Activated CD8-positive, alpha-beta memory T cell treated with anti-CD3 and anti-CD28 coated beads, Interleukin-2, amount 50 U/mL, for 4 hours (primary cell): ENCODE results near the gene PLEKHF1.
A peak's percentile ranks its signal among the peaks of the same experiment; 100 is the strongest.

Experiments
- DNase-seq: peaks from one replicate; pipeline ENCODE4 v3.0.0-alpha.2; 2020

PLEKHF1 gene

DNA sequence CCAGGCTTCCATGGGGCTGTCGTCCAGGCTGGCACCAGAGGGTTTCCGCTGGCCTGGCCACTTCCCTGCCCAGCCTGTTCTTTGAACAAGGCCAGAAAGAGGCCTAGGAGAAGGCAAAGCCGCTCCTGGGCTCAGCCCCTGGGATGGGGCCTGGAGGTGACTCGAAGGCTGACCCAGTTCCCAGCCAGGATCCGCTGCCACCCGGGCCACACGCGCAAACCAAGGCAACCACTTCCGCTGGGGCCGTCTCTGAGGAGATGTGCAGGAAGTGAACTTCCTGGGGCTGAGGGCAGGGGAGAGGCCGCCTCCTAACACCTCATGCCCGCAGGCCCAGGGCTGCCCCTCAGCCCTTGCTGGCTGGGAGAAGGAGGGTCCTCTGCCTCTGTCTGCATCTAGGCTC, 15.2 kb downstream of the PLEKHF1 start:
- DNase-seq: peak; percentile 70

DNA sequence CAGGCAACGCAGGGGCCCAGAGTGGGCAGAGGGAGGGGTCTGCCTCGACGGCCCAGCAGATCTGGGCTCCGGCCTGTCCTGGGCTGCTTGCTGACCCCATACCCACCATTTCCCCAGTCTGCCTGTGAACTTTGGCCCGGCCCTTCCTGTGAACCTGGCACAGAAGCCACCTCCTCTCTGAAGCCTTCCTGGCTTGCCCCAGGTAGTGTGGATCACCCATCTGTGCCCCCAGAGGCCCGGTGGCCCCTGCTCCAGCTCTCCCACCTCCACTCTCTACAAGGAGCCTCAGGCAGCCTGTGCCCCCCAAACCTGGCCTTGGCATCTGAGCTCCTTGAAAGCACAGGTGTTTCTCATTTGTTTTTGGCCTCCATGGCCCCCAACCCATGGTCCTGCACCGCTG, 15.7 kb downstream of the PLEKHF1 start:
- no peak for DNase-seq

GRCh38 chr19:29681422-29682235, 16.4 kb downstream of the PLEKHF1 start:
- DNase-seq: no peak

DNA sequence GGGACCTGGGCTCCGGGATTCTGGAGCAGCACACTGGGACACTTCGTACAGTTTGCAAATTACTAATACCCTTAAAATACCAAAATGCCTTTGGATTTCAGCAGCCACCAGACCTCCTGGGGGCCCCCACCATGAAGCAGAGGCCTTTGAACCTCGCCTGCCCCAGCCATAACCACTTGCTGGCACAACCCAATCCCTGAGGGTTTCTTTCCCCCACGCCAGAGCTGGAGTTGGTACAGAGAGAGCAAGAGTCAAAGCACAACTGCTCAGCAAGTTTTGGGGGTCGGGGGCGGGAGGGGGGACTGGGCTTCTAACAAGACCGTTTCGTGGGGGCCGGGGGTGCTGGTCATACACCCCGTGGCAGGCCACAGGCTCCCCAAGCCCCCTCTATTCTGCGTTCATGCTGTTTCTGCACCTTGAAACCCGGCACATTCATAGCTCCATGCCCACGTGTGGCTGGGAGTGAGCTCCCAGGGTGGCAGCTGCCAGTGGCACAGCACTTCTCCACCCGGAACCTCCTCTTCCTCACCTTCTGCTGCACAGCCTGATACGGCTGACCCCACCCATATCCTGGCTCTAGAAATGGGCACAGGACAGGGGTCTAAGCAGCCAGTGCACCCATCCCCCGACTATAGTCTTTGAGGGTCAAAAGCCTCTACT, 17.1 kb downstream of the PLEKHF1 start:
- no peak for DNase-seq

DNA sequence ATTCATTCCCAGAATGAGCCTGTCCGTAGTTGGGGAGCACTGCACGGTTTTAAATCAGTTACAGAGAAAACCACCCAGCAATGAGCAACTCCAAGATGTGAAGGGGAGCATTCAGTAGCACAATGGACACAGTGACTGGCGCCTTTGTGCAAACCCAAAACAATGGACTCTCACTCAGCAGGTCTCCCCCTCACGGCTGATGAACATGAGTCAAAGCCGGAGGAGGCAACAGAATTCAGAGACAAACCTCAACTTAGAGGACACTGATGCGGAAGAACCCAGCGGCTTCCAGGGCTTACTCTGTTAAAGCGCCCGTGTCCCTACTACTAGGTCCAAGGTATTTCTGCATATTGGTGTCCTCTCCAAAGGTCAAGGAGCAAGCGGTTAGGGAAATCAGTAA, 17.7 kb downstream of the PLEKHF1 start:
- no peak for DNase-seq

DNA sequence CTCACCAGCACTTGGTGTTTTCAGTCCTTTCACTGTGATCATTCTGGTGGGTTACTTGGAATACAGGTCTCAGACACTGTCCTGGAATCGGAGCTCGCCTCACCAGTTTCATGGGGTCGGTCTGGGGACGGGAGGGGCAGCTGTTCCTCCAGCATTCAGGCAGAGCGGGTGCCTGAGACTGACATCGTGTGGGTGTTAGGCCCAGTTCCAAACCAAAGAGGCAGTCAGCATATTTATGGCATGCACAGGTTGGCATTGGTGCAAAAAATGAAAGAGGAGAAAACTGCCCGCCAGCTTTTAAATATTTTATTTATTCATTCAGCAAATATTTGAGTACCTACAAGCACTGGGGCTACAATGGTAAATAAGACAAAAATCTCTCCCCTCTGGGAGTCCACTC, 20.1 kb downstream of the PLEKHF1 start:
- no peak for DNase-seq

GRCh38 chr19:29686285-29686805, 21.1 kb downstream of the PLEKHF1 start:
- no peak for DNase-seq

- no peak for DNase-seq
These were observed 22.1 kb downstream of the PLEKHF1 start for GRCh38 chr19:29687244-29687896.

DNA sequence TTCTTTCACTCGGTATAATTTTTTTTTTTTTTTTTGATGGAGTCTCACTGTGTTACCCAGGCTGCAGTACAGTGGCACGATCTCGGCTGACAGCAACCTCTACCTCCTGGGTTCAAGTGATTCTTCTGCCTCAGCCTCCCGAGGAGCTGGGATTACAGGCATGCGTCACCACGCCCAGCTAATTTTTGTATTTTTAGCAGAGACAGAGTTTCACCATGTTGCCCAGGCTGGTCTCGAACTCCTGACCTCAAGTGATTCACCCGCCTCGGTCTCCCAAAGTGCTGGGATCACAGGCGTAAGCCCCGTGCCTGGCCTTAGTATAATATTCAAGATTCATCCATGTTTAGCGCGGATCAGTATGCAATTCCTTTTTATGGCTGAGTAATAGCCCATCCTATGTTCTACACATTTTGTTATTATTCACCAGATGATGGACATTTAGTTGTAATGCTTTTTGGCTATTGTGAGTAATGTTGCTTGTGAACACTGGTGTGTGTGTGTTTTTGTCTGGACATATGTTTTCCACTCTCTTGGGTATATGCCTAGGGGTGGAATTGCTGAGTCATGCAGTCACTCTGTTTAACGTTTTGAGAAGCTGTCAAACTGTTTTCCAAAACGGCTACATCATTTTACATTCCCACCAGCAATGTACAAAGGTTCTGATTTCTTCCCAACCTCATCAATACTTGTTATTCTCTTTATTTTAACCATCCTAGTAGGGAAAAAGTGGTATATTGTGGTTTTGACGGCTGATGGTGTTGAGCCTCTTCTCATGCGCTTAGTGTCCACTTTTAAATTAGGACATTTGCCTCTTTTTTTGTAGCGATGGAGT, 22.9 kb downstream of the PLEKHF1 start:
- DNase-seq: no peak

DNA sequence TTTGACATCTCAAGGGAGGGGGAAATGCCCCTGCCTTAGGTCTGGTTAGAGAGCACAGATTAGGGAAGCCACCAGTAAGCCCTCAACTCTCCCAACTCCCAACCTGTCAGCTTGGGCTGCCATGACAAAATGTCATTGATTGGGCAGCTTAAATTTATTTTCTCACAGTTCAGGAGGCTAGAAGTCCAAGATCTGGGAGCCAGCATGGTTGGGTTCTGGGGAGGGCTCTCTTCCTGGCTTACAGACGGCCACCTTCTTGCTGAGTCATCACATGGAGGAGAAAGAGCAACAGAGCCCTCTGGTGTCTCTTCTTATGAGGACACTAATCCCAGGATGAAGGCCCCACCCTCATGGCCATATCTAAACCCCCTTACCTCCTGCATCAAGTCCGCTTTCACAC, 25.6 kb downstream of the PLEKHF1 start:
- DNase-seq: peak; percentile 53

GRCh38 chr19:29694161-29694560, 28.9 kb downstream of the PLEKHF1 start:
- no peak for DNase-seq

DNA sequence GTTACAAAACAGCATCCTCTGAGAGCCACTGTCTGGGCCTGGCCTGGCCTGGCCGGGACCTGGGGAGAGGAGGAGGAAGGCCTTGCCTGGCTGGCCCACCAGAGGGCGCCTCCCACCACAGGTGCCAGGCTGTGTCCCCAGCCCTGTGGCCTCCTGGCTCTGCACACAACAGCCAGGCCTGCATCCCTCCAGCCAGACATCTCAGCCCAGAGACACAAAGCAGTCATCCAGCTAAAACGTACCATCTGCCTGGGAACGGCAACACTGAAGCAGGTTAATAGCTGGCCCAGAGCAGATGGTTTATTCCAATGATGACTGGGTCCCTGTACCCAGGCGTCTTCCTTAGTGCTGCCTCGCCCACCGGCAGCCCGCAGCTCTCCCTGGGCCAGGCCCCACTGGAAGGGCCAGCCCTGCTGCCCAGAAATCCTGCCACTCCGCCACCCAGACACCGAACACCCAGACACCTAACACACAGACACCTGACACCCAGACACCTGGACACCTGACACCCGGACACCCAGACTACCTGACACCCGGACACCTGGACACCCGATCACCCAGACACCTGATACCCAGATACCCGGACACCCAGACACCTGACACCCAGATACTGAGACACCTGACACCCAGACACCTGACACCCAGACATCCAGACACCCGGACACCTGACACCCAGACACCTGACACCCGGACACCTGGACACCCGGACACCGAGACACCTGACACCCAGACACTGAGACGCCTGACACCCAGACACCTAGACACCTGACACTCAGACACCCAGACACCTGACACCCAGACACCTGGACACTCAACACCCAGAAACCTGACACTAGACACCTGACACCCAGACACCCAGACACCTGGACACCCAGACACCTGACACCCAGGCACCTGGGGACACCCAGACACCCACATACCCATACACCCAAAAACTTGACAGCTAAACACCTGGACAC, 29.7 kb downstream of the PLEKHF1 start:
- peak; percentile 85 for DNase-seq

DNA sequence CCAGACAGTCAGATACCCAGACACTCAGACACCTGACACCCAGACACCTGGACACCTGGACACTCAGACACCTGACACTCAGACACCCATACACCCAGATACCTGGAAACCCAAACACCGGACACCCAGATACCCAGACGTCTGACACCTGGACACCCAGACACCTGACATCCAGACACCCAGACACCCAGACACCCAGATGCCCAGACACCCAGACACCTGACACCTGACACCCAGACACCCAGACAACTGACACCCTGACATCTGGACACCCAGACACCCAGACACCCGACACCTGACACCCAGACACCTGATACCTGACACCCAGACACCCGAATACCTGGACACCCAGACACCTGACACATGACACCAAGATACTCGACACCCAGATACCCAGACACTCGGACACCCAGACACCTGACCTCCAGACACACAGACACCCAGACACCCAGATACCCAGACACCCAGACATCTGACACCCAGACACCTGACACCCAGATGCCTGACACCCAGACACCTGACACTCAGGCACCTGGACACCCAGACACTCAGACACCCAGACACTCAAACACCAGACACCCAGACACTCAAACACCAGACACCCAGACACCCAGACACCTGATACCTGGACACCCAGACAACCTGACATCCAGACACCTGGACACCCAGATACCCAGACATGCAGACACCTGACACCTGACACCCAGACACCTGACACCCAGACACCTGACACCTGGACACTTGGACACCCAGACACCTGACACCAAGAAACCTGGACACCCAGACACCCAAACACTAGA, 30.7 kb downstream of the PLEKHF1 start:
- no peak for DNase-seq

- DNase-seq: no peak
These were observed 31.2 kb downstream of the PLEKHF1 start for GRCh38 chr19:29696565-29696846.

DNA sequence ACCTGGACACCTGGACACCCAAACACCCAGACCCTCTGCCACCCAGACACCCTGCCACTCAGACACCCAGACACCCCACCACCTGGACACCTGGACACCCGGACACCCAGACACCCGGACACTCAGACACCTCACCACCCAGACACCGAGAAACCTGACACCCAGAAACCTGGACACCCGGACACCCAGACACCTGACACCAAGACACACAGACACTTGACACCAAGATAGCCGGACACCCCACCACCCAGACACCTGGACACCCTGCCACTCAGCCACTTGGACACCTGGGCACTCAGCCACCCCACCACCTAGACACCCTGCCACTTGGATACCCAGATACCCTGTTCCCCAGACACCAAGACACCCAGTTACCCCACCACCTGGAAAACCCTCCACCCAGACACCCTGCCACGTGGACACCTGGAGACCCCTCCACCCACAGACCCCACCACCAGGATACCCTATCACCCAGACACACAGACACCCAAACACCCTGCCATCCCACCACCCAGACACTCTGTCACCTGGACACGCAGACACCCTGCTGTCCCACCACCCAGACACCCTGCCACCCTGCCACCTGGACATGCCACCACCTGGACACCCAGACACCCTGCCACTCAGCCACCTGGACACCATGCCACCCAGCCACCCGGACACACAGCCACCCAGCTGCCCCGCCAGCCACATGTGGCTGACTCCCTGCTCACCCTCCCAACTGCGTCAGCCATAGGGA, 32.4 kb downstream of the PLEKHF1 start:
- DNase-seq: no peak

- DNase-seq: no peak
These were observed 34.6 kb downstream of the PLEKHF1 start for GRCh38 chr19:29699861-29700260.

GRCh38 chr19:29700498-29700897, 35.2 kb downstream of the PLEKHF1 start:
- no peak for DNase-seq

- no peak for DNase-seq
These were observed 37.1 kb downstream of the PLEKHF1 start for GRCh38 chr19:29702161-29702962.

GRCh38 chr19:29702963-29703320, 37.7 kb downstream of the PLEKHF1 start:
- no peak for DNase-seq
